ENCODE data around the gene C7. TPM values are rescaled to one million over a fixed set of nuclear protein-coding genes. Genes with fewer than 3 reads are reported as not detected.

The C7 gene
- total and polyA plus RNA-seq, 10 of the 15 experiments (the other 5 are each of a cell fraction or from before 2014, with no cell fraction given) = 0.90 TPM; not detected in 9

GRCh38 chr5:40983781-40984180, 74.5 kb downstream of the C7 start (continued):
- no peak for TF ChIP-seq CBFB (IDR thresholded peaks at IDR 0.05; ENCODE audit: low read depth)

GRCh38 chr5:40984884-40985283, 75.6 kb downstream of the C7 start:
- no peaks in the 10 kb centered on the region for H3K36me3 ChIP-seq (ENCODE audit: control insufficient read depth in 2 of 2, insufficient read depth in 2 of 2, low read length in 1 of 2)
- H3K79me2 ChIP-seq (ENCODE audit: control insufficient read depth, insufficient read depth, low read length) = no peaks in the 10 kb centered on the region
- H3K9ac ChIP-seq (ENCODE audit: control insufficient read depth, insufficient read depth, low read length) = no peak overlapping the region
- H3K4me2 ChIP-seq (ENCODE audit: control insufficient read depth, insufficient read depth) = no peak overlapping the region
- no peak overlapping the region for H3K4me3 ChIP-seq
- in situ Hi-C loops (cut with MboI) (no loop called here), intact Hi-C loops (cut with micrococcal nuclease; ENCODE audit: unreplicated experiment) (no loop called here)
- no peak for ATAC-seq
- SMC1A ChIA-PET (ENCODE audit: uncharacterized antibody, unreplicated experiment) = no interaction called here
- DNase-seq (ENCODE audit: low read depth, low spot score) = no peak
- FAIRE-seq = no peak
- WGBS (ENCODE audit: insufficient coverage, insufficient replicate concordance, low lambda C conversion rate, missing lambda C conversion rate) = 17% methylated on average over 3 of the region's 3 CpGs
- POLR2A ChIA-PET = no interaction called here
- no peaks in the 10 kb centered on the region for H3K4me1 ChIP-seq (ENCODE audit: control insufficient read depth, insufficient read depth, low read length)
- H3K27me3 ChIP-seq (replicated peaks in 1 of 2; ENCODE audit: control insufficient read depth in 2 of 2, insufficient read depth in 2 of 2, low read length in 1 of 2) = no peaks in the 10 kb centered on the region; a peak in 2 of 4 replicates
- H4K20me1 ChIP-seq (ENCODE audit: control insufficient read depth, insufficient read depth) = no peaks in the 10 kb centered on the region
- RAD21 ChIA-PET (ENCODE audit: unreplicated experiment) = no interaction called here
- no peak overlapping the region for H3K27ac ChIP-seq (ENCODE audit: control insufficient read depth, insufficient read depth)
- H3K9me3 ChIP-seq (replicated peaks; ENCODE audit: control insufficient read depth, insufficient read depth, low read length) = no peaks in the 10 kb centered on the region
- CTCF ChIA-PET = no interaction called here
- no TSS peak for BruUV-seq (replicated peaks)
- H2AFZ ChIP-seq (ENCODE audit: control insufficient read depth, low read depth, low read length) = no peak overlapping the region
- TF ChIP-seq PAX8 (IDR thresholded peaks at IDR 0.05) (no peak), SP1 (IDR thresholded peaks at IDR 0.05; ENCODE audit: low read depth, low read length) (no peak), ZNF217 (IDR thresholded peaks at IDR 0.05) (no peak), NR2C1 (IDR thresholded peaks at IDR 0.05) (no peak), MEF2A (IDR thresholded peaks at IDR 0.05; ENCODE audit: insufficient read depth, low read depth, low read length) (no peak), SMARCA5 (IDR thresholded peaks at IDR 0.05) (no peak), POLR2A (IDR thresholded peaks at IDR 0.05; ENCODE audit: low read depth, low read length) (no peak), CHD2 (IDR thresholded peaks at IDR 0.05; ENCODE audit: borderline replicate concordance, low read depth, low read length) (no peak), SREBF1 (IDR thresholded peaks at IDR 0.05; ENCODE audit: low read length) (no peak), ASH2L (IDR thresholded peaks at IDR 0.05; ENCODE audit: borderline replicate concordance, low read depth) (no peak), CREB1 (IDR thresholded peaks at IDR 0.05; ENCODE audit: low read depth) (no peak)
